ENCODE data around the gene RBBP8.

RBBP8 gene

GRCh38 chr18:22981274-22982133 is 48.4 kb downstream of the RBBP8 start:
- no peak for TF ChIP-seq CTCF (IDR thresholded peaks at IDR 0.05; ENCODE audit: low read depth, low read length)
- no peak for DNase-seq (ENCODE audit: low read depth, low spot score)
- in situ Hi-C loops (cut with HindIII; ENCODE audit: low sequenced_read_pairs) = no loop called here
- no peak overlapping the region for H3K4me3 ChIP-seq (ENCODE audit: low read depth, low read length)

GRCh38 chr18:22983175-22983574 is 50.0 kb downstream of the RBBP8 start:
- H3K4me3 ChIP-seq (ENCODE audit: low read depth, low read length) = no peak overlapping the region
- DNase-seq (ENCODE audit: low read depth, low spot score) = peak; percentile 66
- in situ Hi-C loops (cut with HindIII; ENCODE audit: low sequenced_read_pairs) = no loop called here
- peak; percentile 32 for TF ChIP-seq CTCF (IDR thresholded peaks at IDR 0.05; ENCODE audit: low read depth, low read length)

- in situ Hi-C loops (cut with HindIII; ENCODE audit: low sequenced_read_pairs) = no loop called here
- DNase-seq (ENCODE audit: low read depth, low spot score) = no peak
- no peak overlapping the region for H3K4me3 ChIP-seq (ENCODE audit: low read depth, low read length)
- no peak for TF ChIP-seq CTCF (IDR thresholded peaks at IDR 0.05; ENCODE audit: low read depth, low read length)
Observed at GRCh38 chr18:22985250-22985649, 52.1 kb downstream of the RBBP8 start.

- no peak overlapping the region for H3K4me3 ChIP-seq (ENCODE audit: low read depth, low read length)
- TF ChIP-seq CTCF (IDR thresholded peaks at IDR 0.05; ENCODE audit: low read depth, low read length) = no peak
- no peak for DNase-seq (ENCODE audit: low read depth, low spot score)
- in situ Hi-C loops (cut with HindIII; ENCODE audit: low sequenced_read_pairs) = no loop called here
Observed at GRCh38 chr18:22987547-22988189, 54.5 kb downstream of the RBBP8 start.

- no peak overlapping the region for H3K4me3 ChIP-seq (ENCODE audit: low read depth, low read length)
- no peak for DNase-seq (ENCODE audit: low read depth, low spot score)
- no peak for TF ChIP-seq CTCF (IDR thresholded peaks at IDR 0.05; ENCODE audit: low read depth, low read length)
- in situ Hi-C loops (cut with HindIII; ENCODE audit: low sequenced_read_pairs) = no loop called here
Observed at GRCh38 chr18:22988208-22988607, 55.1 kb downstream of the RBBP8 start.

GRCh38 chr18:22998344-22998743 is 65.2 kb downstream of the RBBP8 start:
- H3K4me3 ChIP-seq (ENCODE audit: low read depth, low read length) = no peak overlapping the region
- in situ Hi-C loops (cut with HindIII; ENCODE audit: low sequenced_read_pairs) = no loop called here
- no peak for DNase-seq (ENCODE audit: low read depth, low spot score)
- TF ChIP-seq CTCF (IDR thresholded peaks at IDR 0.05; ENCODE audit: low read depth, low read length) = no peak
